Epithelial cell of proximal tubule (primary cell): ENCODE measurements around the gene RIC3. TPM values are rescaled to one million over a fixed set of nuclear protein-coding genes. Genes with fewer than 3 reads are reported as not detected.
A peak's percentile ranks its signal among the peaks of the same experiment; 100 is the strongest.

Source experiments
- DNase-seq: peaks from one replicate; pipeline ENCODE4 v3.0.0-alpha.2; 2011; ENCODE audit warnings: low read depth
- H3K4me3 ChIP-seq: 2 replicates; pipeline ENCODE4 v1.5.1; 2011; ENCODE audit warnings: low read depth, mild to moderate bottlenecking, low read length
- total RNA-seq: library from RNA; depleted of rRNA; stranded (reverse); fragments of >200 nt; gene quantifications from 2 replicates; pipeline ENCODE4 v1.2.3, GENCODE V29; 2015
- TF ChIP-seq, protein P1 (sequence below): conservative IDR thresholded peaks from 2 replicates; pipeline ENCODE4 v1.5.1; 2012; ENCODE audit warnings: low read depth, mild to moderate bottlenecking, low read length

The RIC3 gene
- total RNA-seq, 1 donor from 2014 or later = 0.92 TPM

- no peak for DNase-seq
- H3K4me3 ChIP-seq = no peak overlapping the region
- TF ChIP-seq, protein P1, sequence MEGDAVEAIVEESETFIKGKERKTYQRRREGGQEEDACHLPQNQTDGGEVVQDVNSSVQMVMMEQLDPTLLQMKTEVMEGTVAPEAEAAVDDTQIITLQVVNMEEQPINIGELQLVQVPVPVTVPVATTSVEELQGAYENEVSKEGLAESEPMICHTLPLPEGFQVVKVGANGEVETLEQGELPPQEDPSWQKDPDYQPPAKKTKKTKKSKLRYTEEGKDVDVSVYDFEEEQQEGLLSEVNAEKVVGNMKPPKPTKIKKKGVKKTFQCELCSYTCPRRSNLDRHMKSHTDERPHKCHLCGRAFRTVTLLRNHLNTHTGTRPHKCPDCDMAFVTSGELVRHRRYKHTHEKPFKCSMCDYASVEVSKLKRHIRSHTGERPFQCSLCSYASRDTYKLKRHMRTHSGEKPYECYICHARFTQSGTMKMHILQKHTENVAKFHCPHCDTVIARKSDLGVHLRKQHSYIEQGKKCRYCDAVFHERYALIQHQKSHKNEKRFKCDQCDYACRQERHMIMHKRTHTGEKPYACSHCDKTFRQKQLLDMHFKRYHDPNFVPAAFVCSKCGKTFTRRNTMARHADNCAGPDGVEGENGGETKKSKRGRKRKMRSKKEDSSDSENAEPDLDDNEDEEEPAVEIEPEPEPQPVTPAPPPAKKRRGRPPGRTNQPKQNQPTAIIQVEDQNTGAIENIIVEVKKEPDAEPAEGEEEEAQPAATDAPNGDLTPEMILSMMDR = no peak
These were observed 107.8 kb downstream of the RIC3 start for GRCh38 chr11:8060801-8061554.

GRCh38 chr11:8060146-8060719, 108.6 kb downstream of the RIC3 start:
- no peak for DNase-seq
- no peak overlapping the region for H3K4me3 ChIP-seq
- TF ChIP-seq, protein P1 = no peak

DNA sequence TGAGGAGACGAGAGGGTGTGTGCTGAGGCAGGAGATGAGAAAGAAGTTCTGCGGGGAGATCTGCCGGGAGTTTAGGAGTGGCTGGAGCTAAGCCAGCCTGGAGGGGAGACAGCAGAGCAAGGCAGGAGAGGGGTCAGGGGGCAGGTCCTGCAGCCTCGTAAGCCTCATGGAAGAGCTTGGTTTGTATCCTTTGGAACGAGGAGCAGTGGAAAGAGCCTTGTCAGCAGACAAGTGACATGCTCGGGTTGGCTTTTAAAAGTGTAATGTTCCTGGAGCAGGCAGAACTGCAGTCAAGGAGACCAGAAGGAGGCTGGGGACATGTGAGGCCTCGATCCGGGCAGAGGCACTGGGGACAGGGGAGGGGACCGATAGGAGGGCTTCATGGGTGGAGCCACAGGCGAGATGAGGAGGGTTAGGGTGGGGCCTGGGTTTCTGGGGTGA, 109.2 kb downstream of the RIC3 start:
- H3K4me3 ChIP-seq = no peak overlapping the region
- TF ChIP-seq, protein P1 = no peak
- DNase-seq = no peak

- no peak for DNase-seq
- no peak overlapping the region for H3K4me3 ChIP-seq
- TF ChIP-seq, protein P1 = no peak
These were observed 109.8 kb downstream of the RIC3 start for GRCh38 chr11:8059030-8059429.

GRCh38 chr11:8058216-8058615, 110.6 kb downstream of the RIC3 start:
- no peak overlapping the region for H3K4me3 ChIP-seq
- TF ChIP-seq, protein P1 = no peak
- DNase-seq = no peak

- H3K4me3 ChIP-seq = no peak overlapping the region
- TF ChIP-seq, protein P1 = no peak
- peak; percentile 53 for DNase-seq
These were observed 111.9 kb downstream of the RIC3 start for GRCh38 chr11:8056810-8057463.

Other genes starting within 250 kb of the RIC3 start
- not detected in 2 replicates for gene OR10A6, start 237.8 kb downstream of the RIC3 start, total RNA-seq
- not detected in 2 replicates for gene OR10A3, start 227.3 kb downstream of the RIC3 start, total RNA-seq
- gene NLRP10, start 203.6 kb downstream of the RIC3 start, total RNA-seq = not detected in 2 replicates
- 306 and 357 TPM in 2 replicates for gene EIF3F, start 181.7 kb downstream of the RIC3 start, total RNA-seq
- gene TUB, start 87.8 kb downstream of the RIC3 start, total RNA-seq = 2.9 and 3.2 TPM in 2 replicates
- not detected in 2 replicates for gene LMO1, start 94.9 kb upstream of the RIC3 start, total RNA-seq